Left renal pelvis (tissue), 4 donors: Measurements from ENCODE around the gene CPE. TPM values are rescaled to one million over a fixed set of nuclear protein-coding genes. Genes with fewer than 3 reads are reported as not detected.
A peak's percentile ranks its signal among the peaks of the same experiment; 100 is the strongest.
"Not testable (repeated sequence)": the region's sequence is repeated elsewhere in the genome, so short reads cannot be mapped to it uniquely, and the experiment has no call there.

ENCODE experiments used
- DNase-seq, 4 donors: peaks; one replicate each; pipeline ENCODE4 v3.0.0-alpha.2; 2013; ENCODE audit warnings: low read depth in 4 of 4, low spot score in 3 of 4
- polyA plus RNA-seq, 4 donors: library from polyadenylated mRNA; unstranded; fragments of 120-200 nt; gene quantifications; one replicate each; pipeline ENCODE4 v1.2.1, GENCODE V29; 2013; ENCODE audit not compliant: insufficient read length in 4 of 4

CPE gene
- polyA plus RNA-seq, result 100 to 1,000 TPM in 3 of 4 donors, 10 to 100 TPM in 1; 82.8 to 488 (median 175) TPM

- DNase-seq, result peak in 2 of 4 donors; percentile 59 to 72
Observed at GRCh38 chr4:165378745-165379677, at the start of gene CPE. CPE (plus strand) TSS chr4:165379008; CDS start chr4:165379222, 214 bp downstream.

GRCh38 chr4:165330071-165330470, 48.7 kb upstream of the CPE start:
- no peak for DNase-seq

- DNase-seq, result no peak
Observed at GRCh38 chr4:165330666-165331065, 48.1 kb upstream of the CPE start.

- DNase-seq, result no peak
Observed at GRCh38 chr4:165331359-165331758, 47.4 kb upstream of the CPE start.

- DNase-seq, result no peak
Observed at GRCh38 chr4:165331823-165332222, 47.0 kb upstream of the CPE start.

- no peak for DNase-seq
Observed at GRCh38 chr4:165332502-165332901, 46.3 kb upstream of the CPE start.

- DNase-seq, result no peak
Observed at GRCh38 chr4:165335163-165335703, 43.6 kb upstream of the CPE start.

- no peak for DNase-seq
Observed at GRCh38 chr4:165336743-165337142, 42.1 kb upstream of the CPE start.

GRCh38 chr4:165342340-165342739, 36.5 kb upstream of the CPE start:
- DNase-seq, result not testable (repeated sequence)

- DNase-seq, result no peak
Observed at GRCh38 chr4:165343353-165344191, 35.2 kb upstream of the CPE start.

- no peak for DNase-seq
Observed at GRCh38 chr4:165345666-165346417, 33.0 kb upstream of the CPE start.

GRCh38 chr4:165347647-165348569, 30.9 kb upstream of the CPE start:
- no peak for DNase-seq

- no peak for DNase-seq
Observed at GRCh38 chr4:165351359-165352130, 27.3 kb upstream of the CPE start.

- peak in 1 of 4 donors; percentile 24 for DNase-seq
Observed at GRCh38 chr4:165355900-165356300, 22.9 kb upstream of the CPE start.

GRCh38 chr4:165359506-165359905, 19.3 kb upstream of the CPE start:
- DNase-seq, result no peak

GRCh38 chr4:165360041-165360695, 18.6 kb upstream of the CPE start:
- DNase-seq, result no peak

GRCh38 chr4:165360985-165361670, 17.7 kb upstream of the CPE start:
- no peak for DNase-seq
